ENCODE results near the gene PIEZO1. TPM values are rescaled to one million over a fixed set of nuclear protein-coding genes. Genes with fewer than 3 reads are reported as not detected.

Gene PIEZO1
- total and polyA plus RNA-seq, 9 of the 15 experiments (the other 6 are each of a cell fraction or from before 2014, with no cell fraction given) = 3.6 to 432 (median 131) TPM

DNA sequence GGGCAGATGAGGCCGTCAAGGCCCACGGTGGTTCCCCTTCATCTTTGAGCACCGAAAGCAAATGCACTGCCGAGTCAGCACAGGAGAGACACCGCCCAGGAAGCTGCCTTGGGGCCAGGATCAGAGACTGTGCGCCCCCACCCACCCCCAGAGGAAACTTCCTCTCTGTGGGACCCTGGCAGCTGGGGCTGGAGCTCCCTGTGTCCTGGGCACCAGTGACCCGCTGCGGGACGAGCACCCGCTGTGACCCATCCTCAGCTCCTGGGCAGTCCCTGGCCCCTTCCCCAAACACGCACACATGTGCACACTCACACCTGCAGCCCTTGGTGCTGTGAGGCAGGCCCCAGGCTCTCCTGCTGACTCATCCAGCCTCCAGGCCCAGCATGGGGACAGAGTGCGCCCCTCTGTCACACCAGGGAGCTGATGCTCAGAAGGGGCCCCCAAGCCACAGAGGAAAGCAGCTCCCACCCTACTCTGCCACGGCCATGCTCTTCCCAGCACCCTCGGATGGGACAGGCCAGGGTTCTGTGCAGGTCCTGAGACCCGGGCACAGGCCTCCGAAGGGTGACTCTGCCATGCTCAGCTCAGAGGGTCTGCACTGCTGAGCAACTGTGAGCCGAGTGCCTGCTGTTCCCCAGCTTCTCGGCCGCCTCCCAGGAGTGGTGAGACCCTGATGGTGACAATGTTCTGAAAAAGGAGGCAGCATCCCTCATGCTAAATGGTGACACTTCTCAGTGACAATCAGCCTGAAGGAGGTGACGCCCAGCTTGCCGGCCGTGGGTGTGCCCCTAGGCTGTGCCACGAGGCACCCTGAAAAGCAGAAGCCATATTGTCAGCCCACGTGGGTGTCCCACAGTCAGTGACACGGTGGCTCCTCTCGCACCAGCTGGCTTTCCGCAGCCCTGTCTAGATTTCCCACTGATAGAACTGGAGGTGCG lies 3.6 kb downstream of the PIEZO1 start (continued):
- TF ChIP-seq TARDBP (IDR thresholded peaks at IDR 0.05) = peak; percentile 76; the same call in 1 of the 2 replicates
- TF ChIP-seq NR3C1 (CRISPR knock-in tag; IDR thresholded peaks at IDR 0.05) = no peak
- TF ChIP-seq, protein P1, sequence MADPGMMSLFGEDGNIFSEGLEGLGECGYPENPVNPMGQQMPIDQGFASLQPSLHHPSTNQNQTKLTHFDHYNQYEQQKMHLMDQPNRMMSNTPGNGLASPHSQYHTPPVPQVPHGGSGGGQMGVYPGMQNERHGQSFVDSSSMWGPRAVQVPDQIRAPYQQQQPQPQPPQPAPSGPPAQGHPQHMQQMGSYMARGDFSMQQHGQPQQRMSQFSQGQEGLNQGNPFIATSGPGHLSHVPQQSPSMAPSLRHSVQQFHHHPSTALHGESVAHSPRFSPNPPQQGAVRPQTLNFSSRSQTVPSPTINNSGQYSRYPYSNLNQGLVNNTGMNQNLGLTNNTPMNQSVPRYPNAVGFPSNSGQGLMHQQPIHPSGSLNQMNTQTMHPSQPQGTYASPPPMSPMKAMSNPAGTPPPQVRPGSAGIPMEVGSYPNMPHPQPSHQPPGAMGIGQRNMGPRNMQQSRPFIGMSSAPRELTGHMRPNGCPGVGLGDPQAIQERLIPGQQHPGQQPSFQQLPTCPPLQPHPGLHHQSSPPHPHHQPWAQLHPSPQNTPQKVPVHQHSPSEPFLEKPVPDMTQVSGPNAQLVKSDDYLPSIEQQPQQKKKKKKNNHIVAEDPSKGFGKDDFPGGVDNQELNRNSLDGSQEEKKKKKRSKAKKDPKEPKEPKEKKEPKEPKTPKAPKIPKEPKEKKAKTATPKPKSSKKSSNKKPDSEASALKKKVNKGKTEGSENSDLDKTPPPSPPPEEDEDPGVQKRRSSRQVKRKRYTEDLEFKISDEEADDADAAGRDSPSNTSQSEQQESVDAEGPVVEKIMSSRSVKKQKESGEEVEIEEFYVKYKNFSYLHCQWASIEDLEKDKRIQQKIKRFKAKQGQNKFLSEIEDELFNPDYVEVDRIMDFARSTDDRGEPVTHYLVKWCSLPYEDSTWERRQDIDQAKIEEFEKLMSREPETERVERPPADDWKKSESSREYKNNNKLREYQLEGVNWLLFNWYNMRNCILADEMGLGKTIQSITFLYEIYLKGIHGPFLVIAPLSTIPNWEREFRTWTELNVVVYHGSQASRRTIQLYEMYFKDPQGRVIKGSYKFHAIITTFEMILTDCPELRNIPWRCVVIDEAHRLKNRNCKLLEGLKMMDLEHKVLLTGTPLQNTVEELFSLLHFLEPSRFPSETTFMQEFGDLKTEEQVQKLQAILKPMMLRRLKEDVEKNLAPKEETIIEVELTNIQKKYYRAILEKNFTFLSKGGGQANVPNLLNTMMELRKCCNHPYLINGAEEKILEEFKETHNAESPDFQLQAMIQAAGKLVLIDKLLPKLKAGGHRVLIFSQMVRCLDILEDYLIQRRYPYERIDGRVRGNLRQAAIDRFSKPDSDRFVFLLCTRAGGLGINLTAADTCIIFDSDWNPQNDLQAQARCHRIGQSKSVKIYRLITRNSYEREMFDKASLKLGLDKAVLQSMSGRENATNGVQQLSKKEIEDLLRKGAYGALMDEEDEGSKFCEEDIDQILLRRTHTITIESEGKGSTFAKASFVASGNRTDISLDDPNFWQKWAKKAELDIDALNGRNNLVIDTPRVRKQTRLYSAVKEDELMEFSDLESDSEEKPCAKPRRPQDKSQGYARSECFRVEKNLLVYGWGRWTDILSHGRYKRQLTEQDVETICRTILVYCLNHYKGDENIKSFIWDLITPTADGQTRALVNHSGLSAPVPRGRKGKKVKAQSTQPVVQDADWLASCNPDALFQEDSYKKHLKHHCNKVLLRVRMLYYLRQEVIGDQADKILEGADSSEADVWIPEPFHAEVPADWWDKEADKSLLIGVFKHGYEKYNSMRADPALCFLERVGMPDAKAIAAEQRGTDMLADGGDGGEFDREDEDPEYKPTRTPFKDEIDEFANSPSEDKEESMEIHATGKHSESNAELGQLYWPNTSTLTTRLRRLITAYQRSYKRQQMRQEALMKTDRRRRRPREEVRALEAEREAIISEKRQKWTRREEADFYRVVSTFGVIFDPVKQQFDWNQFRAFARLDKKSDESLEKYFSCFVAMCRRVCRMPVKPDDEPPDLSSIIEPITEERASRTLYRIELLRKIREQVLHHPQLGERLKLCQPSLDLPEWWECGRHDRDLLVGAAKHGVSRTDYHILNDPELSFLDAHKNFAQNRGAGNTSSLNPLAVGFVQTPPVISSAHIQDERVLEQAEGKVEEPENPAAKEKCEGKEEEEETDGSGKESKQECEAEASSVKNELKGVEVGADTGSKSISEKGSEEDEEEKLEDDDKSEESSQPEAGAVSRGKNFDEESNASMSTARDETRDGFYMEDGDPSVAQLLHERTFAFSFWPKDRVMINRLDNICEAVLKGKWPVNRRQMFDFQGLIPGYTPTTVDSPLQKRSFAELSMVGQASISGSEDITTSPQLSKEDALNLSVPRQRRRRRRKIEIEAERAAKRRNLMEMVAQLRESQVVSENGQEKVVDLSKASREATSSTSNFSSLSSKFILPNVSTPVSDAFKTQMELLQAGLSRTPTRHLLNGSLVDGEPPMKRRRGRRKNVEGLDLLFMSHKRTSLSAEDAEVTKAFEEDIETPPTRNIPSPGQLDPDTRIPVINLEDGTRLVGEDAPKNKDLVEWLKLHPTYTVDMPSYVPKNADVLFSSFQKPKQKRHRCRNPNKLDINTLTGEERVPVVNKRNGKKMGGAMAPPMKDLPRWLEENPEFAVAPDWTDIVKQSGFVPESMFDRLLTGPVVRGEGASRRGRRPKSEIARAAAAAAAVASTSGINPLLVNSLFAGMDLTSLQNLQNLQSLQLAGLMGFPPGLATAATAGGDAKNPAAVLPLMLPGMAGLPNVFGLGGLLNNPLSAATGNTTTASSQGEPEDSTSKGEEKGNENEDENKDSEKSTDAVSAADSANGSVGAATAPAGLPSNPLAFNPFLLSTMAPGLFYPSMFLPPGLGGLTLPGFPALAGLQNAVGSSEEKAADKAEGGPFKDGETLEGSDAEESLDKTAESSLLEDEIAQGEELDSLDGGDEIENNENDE (IDR thresholded peaks at IDR 0.05; ENCODE audit: low read depth, low read length) = no peak
- TF ChIP-seq NELFE (IDR thresholded peaks at IDR 0.05; ENCODE audit: insufficient read depth, insufficient read length) = no peak
- TF ChIP-seq ZNF174 (CRISPR knock-in tag; IDR thresholded peaks at IDR 0.05) = no peak
- TF ChIP-seq, protein P2, sequence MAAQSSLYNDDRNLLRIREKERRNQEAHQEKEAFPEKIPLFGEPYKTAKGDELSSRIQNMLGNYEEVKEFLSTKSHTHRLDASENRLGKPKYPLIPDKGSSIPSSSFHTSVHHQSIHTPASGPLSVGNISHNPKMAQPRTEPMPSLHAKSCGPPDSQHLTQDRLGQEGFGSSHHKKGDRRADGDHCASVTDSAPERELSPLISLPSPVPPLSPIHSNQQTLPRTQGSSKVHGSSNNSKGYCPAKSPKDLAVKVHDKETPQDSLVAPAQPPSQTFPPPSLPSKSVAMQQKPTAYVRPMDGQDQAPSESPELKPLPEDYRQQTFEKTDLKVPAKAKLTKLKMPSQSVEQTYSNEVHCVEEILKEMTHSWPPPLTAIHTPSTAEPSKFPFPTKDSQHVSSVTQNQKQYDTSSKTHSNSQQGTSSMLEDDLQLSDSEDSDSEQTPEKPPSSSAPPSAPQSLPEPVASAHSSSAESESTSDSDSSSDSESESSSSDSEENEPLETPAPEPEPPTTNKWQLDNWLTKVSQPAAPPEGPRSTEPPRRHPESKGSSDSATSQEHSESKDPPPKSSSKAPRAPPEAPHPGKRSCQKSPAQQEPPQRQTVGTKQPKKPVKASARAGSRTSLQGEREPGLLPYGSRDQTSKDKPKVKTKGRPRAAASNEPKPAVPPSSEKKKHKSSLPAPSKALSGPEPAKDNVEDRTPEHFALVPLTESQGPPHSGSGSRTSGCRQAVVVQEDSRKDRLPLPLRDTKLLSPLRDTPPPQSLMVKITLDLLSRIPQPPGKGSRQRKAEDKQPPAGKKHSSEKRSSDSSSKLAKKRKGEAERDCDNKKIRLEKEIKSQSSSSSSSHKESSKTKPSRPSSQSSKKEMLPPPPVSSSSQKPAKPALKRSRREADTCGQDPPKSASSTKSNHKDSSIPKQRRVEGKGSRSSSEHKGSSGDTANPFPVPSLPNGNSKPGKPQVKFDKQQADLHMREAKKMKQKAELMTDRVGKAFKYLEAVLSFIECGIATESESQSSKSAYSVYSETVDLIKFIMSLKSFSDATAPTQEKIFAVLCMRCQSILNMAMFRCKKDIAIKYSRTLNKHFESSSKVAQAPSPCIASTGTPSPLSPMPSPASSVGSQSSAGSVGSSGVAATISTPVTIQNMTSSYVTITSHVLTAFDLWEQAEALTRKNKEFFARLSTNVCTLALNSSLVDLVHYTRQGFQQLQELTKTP (IDR thresholded peaks at IDR 0.05; ENCODE audit: low read depth in 1 of 2, partially characterized antibody in 2 of 2) = no peak
- no peak for TF ChIP-seq RBM22 (IDR thresholded peaks at IDR 0.05; ENCODE audit: low read depth, low read length, poor library complexity, severe bottlenecking)
- no peak; the same call in 1 of the 2 replicates for TF ChIP-seq ZNF583 (CRISPR knock-in tag; IDR thresholded peaks at IDR 0.05)
- TF ChIP-seq SUPT5H (IDR thresholded peaks at IDR 0.05) = peak; percentile 54; the same call in 1 of the 2 replicates
- TF ChIP-seq EHMT2 (IDR thresholded peaks at IDR 0.05) = no peak
- TF ChIP-seq ZC3H8 (IDR thresholded peaks at IDR 0.05) = no peak
- peak; percentile 7 for TF ChIP-seq KDM5B (IDR thresholded peaks at IDR 0.05; ENCODE audit: insufficient replicate concordance, low read depth, low read length)
